GM12878 (cell line): Measurements from ENCODE around the gene ABCA7. TPM values are rescaled to one million over a fixed set of nuclear protein-coding genes. Genes with fewer than 3 reads are reported as not detected.
A peak's percentile ranks its signal among the peaks of the same experiment; 100 is the strongest.

Experiments
- ATAC-seq: fragments of 200-7000 bp; cut with Tn5 transposase; 3 replicates; pipeline ENCODE4 v1.9.1; 2020; ENCODE audit warnings: mild to moderate bottlenecking, moderate library complexity
- BruUV-seq: library from RNA; stranded (reverse); fragments of 400-500 nt; replicated peaks from 2 replicates; lab custom pipeline; 2021; lab: Mats Ljungman, UMichigan
- CTCF ChIA-PET: fragments of 300-600 bp; sonication (Branson Sonifier 250); formaldehyde crosslinking; extraction: SDS; loops from one replicate; lab custom pipeline; 2021; ENCODE audit warnings: inconsistent platforms; lab: Yijun Ruan, JAX
- POLR2A ChIA-PET: fragments of 350-600 bp; formaldehyde crosslinking; extraction: SDS; loops from one replicate; lab custom pipeline; 2021; ENCODE audit warnings: inconsistent platforms; lab: Charles Lee
- RAD21 ChIA-PET: fragments of 300-600 bp; sonication (Branson Sonifier 250); formaldehyde crosslinking; loops from one replicate; lab custom pipeline; 2023; ENCODE audit warnings: antibody characterized with exemption; ENCODE audit not compliant: unreplicated experiment; lab: Charles Lee
- SMC1A ChIA-PET: fragments of 300-600 bp; sonication (Branson Sonifier 250); formaldehyde crosslinking; loops from one replicate; lab custom pipeline; 2023; ENCODE audit not compliant: unreplicated experiment, uncharacterized antibody; lab: Charles Lee
- DNase-seq: peaks from one replicate; pipeline ENCODE4 v3.0.0-alpha.2; 2011; ENCODE audit warnings: low read depth, low spot score
- FAIRE-seq: peaks from 3 replicates; lab custom pipeline; 2011; peaks lifted over from hg19 to GRCh38; lab: Jason Lieb, UNC
- H2AFZ ChIP-seq: 2 replicates; pipeline ENCODE4 v1.6.0; 2011; ENCODE audit warnings: low read depth, low read length, control low read depth; ENCODE audit not compliant: control insufficient read depth
- H3K27ac ChIP-seq: 2 replicates; pipeline ENCODE4 v1.5.1; 2011; ENCODE audit warnings: control low read depth; ENCODE audit not compliant: control insufficient read depth, insufficient read depth
- H3K27me3 ChIP-seq, 2 experiments: replicated peaks in 1 of 2; 2 replicates each; pipeline versions ENCODE4 v1.6.0 to v1.6.1; 2011; ENCODE audit warnings: low read length in 1 of 2; ENCODE audit not compliant: control insufficient read depth in 2 of 2, insufficient read depth in 2 of 2
- H3K36me3 ChIP-seq, 2 experiments: 2 replicates each; pipeline ENCODE4 v1.5.1; 2011; ENCODE audit warnings: low read length in 1 of 2; ENCODE audit not compliant: control insufficient read depth in 2 of 2, insufficient read depth in 2 of 2
- H3K4me1 ChIP-seq: 2 replicates; pipeline ENCODE4 v1.6.1; 2011; ENCODE audit warnings: mild to moderate bottlenecking, low read length, moderate library complexity, mixed read lengths; ENCODE audit not compliant: control insufficient read depth, insufficient read depth
- H3K4me2 ChIP-seq: 2 replicates; pipeline ENCODE4 v1.6.0; 2011; ENCODE audit warnings: control low read depth; ENCODE audit not compliant: control insufficient read depth, insufficient read depth
- H3K4me3 ChIP-seq: fragments of 200-600 bp; sonication (generic); 2 replicates; pipeline ENCODE4 v1.5.1; 2016
- H3K79me2 ChIP-seq: 2 replicates; pipeline ENCODE4 v1.6.0; 2011; ENCODE audit warnings: low read length; ENCODE audit not compliant: control insufficient read depth, insufficient read depth
- H3K9ac ChIP-seq: 2 replicates; pipeline ENCODE4 v1.8.0; 2011; ENCODE audit warnings: low read length, control low read depth, mixed read lengths; ENCODE audit not compliant: control insufficient read depth, insufficient read depth
- H3K9me3 ChIP-seq: replicated peaks from 3 replicates; pipeline ENCODE4 v1.5.1; 2011; ENCODE audit warnings: mild to moderate bottlenecking, low read length; ENCODE audit not compliant: control insufficient read depth, insufficient read depth
- H4K20me1 ChIP-seq: 2 replicates; pipeline ENCODE4 v1.6.0; 2011; ENCODE audit not compliant: control insufficient read depth, insufficient read depth
- GATAD2B ChIP-seq: fragments of 450-650 bp; conservative IDR thresholded peaks from 2 replicates; pipeline ENCODE4 v1.6.1; 2017; ENCODE audit warnings: low read depth, mild to moderate bottlenecking, moderate library complexity
- IKZF1 ChIP-seq: fragments of 450-650 bp; conservative IDR thresholded peaks from 2 replicates; pipeline ENCODE4 v1.6.1; 2017; ENCODE audit warnings: antibody characterized with exemption, mild to moderate bottlenecking
- NFYB ChIP-seq: IDR thresholded peaks from 2 replicates; pipeline ENCODE4 v1.6.1; 2011; ENCODE audit warnings: low read depth, mild to moderate bottlenecking, low read length, improper control_type of control experiment, moderate library complexity; ENCODE audit not compliant: insufficient read depth
- POLR2A ChIP-seq: IDR thresholded peaks from 2 replicates; pipeline ENCODE4 v1.6.1; 2011; ENCODE audit warnings: low read depth, mild to moderate bottlenecking, low read length
- SMAD5 ChIP-seq: IDR thresholded peaks from 2 replicates; pipeline ENCODE4 v1.6.1; 2016; ENCODE audit warnings: antibody characterized with exemption, low read depth
- ZNF622 ChIP-seq: fragments of 450-650 bp; IDR thresholded peaks from 2 replicates; pipeline ENCODE4 v1.6.1; 2017; ENCODE audit warnings: mild to moderate bottlenecking, inconsistent platforms
- WGBS: methylation state at CpG from one replicate; pipeline ENCODE4 v1.1.6; 2016; ENCODE audit warnings: low lambda C conversion rate; ENCODE audit not compliant: insufficient replicate concordance, insufficient coverage; ENCODE audit errors: missing lambda C conversion rate; 5-methylcytosine and 5-hydroxymethylcytosine counted together
- in situ Hi-C: fragments of 300-500 bp; cut with MboI; formaldehyde crosslinking; loops from 9 replicates; pipeline ENCODE4 v1.14.3; 2018; ENCODE audit warnings: mixed read lengths
- intact Hi-C: fragments of 100-400 bp; cut with micrococcal nuclease; formaldehyde crosslinking; loops from one replicate; pipeline ENCODE4 v1.14.2; 2022; ENCODE audit not compliant: unreplicated experiment
- polyA plus RNA-seq, 11 experiments: library from polyadenylated mRNA; depleted of rRNA in 4 of 11; unstranded in 6 of 11; stranded (reverse) in 5 of 11; fragments of >200 nt; fragmentation: Nextera tagmentation in 4 of 11; fragmentation: Illumina TruSeq in 1 of 11; extraction: Ambion mirVana in 4 of 11; extraction: Trizol in 1 of 11; gene quantifications; 1 replicate in 1 of 11; 2 replicates in 10 of 11; pipeline versions ENCODE4 v1.2.1 to v1.2.3, GENCODE V29; 2011 to 2016; ENCODE audit warnings: inconsistent platforms in 2 of 11, missing spikeins in 2 of 11, low read depth in 1 of 11
- total RNA-seq, 4 experiments: library from RNA; depleted of rRNA in 3 of 4; stranded (reverse); fragments of >200 nt in 3 of 4; fragmentation: Illumina TruSeq in 1 of 4; extraction: Trizol in 1 of 4; gene quantifications; 2 replicates each; pipeline versions ENCODE4 v1.2.1 to v1.2.3, GENCODE V29; 2013 to 2021
- TF ChIP-seq, protein P1 (sequence below), 3 experiments: IDR thresholded peaks in 2 of 3; conservative IDR thresholded peaks in 1 of 3; 2 replicates each; pipeline ENCODE4 v1.5.1; 2011; ENCODE audit warnings: low read depth in 3 of 3, low read length in 3 of 3, mild to moderate bottlenecking in 3 of 3, control low read depth in 2 of 3, moderate library complexity in 2 of 3, inconsistent platforms in 1 of 3, mixed read lengths in 1 of 3; ENCODE audit not compliant: control insufficient read depth in 2 of 3, insufficient read depth in 1 of 3; ENCODE audit errors: extremely low read depth in 1 of 3
- TF ChIP-seq, protein P2 (sequence below): fragments of 450-650 bp; formaldehyde crosslinking; IDR thresholded peaks from 2 replicates; pipeline ENCODE4 v1.4.0; 2020; ENCODE audit warnings: mild to moderate bottlenecking, moderate library complexity

Gene ABCA7
- total and polyA plus RNA-seq, 10 of the 15 experiments (the other 5 are each of a cell fraction or from before 2014, with no cell fraction given): 1.0 to 49.5 (median 14.8) TPM

DNA sequence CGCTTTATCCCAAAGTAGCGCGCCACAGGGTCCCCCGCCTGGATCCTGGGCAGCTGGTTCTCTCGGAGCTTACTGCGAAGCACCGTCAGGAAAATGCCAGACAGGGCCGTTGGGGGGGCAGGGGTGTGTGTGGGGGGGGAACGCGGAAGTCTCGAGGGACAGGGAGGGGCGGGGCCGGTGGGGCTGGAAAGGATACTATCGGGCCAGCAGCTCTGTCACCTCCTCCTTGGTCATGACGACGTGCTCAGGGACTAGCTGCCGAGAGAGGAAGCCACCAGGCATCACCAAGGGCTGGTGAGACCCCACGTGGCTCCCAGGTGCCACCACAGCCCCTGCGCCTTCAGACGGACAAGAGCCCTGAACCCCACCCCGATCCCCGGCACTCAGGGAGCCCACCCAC is 50.0 kb downstream of the ABCA7 start:
- Histone ChIP-seq H3K27me3 (no peaks in the 10 kb centered on the region), H4K20me1 (no peaks in the 10 kb centered on the region), H2AFZ (no peak overlapping the region), H3K4me1 (peaks cover 32% of the 10 kb centered on the region), H3K79me2 (peaks cover 21% of the 10 kb centered on the region), H3K4me2 (no peak overlapping the region), H3K27ac (no peak overlapping the region), H3K9me3 (no peaks in the 10 kb centered on the region), H3K4me3 (no peak overlapping the region), H3K36me3 (peaks cover 6 to 44% of the 10 kb centered on the region in 2 experiments), H3K9ac (no peak overlapping the region)
- no peak for ATAC-seq
- no peak for FAIRE-seq
- 0 out of 2 replicates have a peak, but pooled peaks have one; percentile 5 for TF ChIP-seq POLR2A
- no peak for TF ChIP-seq GATAD2B
- TF ChIP-seq, protein P1, sequence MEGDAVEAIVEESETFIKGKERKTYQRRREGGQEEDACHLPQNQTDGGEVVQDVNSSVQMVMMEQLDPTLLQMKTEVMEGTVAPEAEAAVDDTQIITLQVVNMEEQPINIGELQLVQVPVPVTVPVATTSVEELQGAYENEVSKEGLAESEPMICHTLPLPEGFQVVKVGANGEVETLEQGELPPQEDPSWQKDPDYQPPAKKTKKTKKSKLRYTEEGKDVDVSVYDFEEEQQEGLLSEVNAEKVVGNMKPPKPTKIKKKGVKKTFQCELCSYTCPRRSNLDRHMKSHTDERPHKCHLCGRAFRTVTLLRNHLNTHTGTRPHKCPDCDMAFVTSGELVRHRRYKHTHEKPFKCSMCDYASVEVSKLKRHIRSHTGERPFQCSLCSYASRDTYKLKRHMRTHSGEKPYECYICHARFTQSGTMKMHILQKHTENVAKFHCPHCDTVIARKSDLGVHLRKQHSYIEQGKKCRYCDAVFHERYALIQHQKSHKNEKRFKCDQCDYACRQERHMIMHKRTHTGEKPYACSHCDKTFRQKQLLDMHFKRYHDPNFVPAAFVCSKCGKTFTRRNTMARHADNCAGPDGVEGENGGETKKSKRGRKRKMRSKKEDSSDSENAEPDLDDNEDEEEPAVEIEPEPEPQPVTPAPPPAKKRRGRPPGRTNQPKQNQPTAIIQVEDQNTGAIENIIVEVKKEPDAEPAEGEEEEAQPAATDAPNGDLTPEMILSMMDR (IDR thresholded peaks at IDR 0.05 in 2 of 3, conservative IDR thresholded peaks at IDR 0.05 in 1 of 3; ENCODE audit: control insufficient read depth in 2 of 3, extremely low read depth in 1 of 3, insufficient read depth in 1 of 3, low read depth in 3 of 3, low read length in 3 of 3): no peak
- TF ChIP-seq ZNF622: no peak
- TF ChIP-seq, protein P2, sequence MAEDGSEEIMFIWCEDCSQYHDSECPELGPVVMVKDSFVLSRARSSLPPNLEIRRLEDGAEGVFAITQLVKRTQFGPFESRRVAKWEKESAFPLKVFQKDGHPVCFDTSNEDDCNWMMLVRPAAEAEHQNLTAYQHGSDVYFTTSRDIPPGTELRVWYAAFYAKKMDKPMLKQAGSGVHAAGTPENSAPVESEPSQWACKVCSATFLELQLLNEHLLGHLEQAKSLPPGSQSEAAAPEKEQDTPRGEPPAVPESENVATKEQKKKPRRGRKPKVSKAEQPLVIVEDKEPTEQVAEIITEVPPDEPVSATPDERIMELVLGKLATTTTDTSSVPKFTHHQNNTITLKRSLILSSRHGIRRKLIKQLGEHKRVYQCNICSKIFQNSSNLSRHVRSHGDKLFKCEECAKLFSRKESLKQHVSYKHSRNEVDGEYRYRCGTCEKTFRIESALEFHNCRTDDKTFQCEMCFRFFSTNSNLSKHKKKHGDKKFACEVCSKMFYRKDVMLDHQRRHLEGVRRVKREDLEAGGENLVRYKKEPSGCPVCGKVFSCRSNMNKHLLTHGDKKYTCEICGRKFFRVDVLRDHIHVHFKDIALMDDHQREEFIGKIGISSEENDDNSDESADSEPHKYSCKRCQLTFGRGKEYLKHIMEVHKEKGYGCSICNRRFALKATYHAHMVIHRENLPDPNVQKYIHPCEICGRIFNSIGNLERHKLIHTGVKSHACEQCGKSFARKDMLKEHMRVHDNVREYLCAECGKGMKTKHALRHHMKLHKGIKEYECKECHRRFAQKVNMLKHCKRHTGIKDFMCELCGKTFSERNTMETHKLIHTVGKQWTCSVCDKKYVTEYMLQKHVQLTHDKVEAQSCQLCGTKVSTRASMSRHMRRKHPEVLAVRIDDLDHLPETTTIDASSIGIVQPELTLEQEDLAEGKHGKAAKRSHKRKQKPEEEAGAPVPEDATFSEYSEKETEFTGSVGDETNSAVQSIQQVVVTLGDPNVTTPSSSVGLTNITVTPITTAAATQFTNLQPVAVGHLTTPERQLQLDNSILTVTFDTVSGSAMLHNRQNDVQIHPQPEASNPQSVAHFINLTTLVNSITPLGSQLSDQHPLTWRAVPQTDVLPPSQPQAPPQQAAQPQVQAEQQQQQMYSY (CRISPR knock-in tag): no peak
- TF ChIP-seq NFYB: no peak
- TF ChIP-seq SMAD5: no peak
- no peak for TF ChIP-seq IKZF1
- RAD21 ChIA-PET: interaction anchor here (0.6 to 0.8 kb wide), 2 partner anchors 12 to 15 kb away, joined by 4 to 5 read pairs; no protein-coding TSS in a partner anchor
- intact Hi-C loops: no loop called here
- no TSS peak for BruUV-seq
- in situ Hi-C loops: no loop called here
- CTCF ChIA-PET: interaction anchor here (1.2 kb wide), 1 partner anchor 155 kb away, joined by 3 read pairs; no protein-coding TSS in a partner anchor
- POLR2A ChIA-PET: interaction anchor here (0.5 to 4.9 kb wide), 4 partner anchors 14 to 72 kb away, joined by 3 to 23 read pairs (median 5); partner anchors contain the start of gene ARHGAP45
- SMC1A ChIA-PET: no interaction called here
- no peak for DNase-seq
- WGBS: 80% methylated on average over 10 of the region's 22 CpGs
